Posterior cingulate gyrus (tissue), 11 donors: ENCODE measurements around the gene FASN.
"Not testable (repeated sequence)": the region's sequence is repeated elsewhere in the genome, so short reads cannot be mapped to it uniquely, and the experiment has no call there.

Experiments
- DNase-seq, 10 donors: peaks; one replicate each; pipeline versions ENCODE4 v3.0.0 to v3.0.0-alpha.2; 2020 to 2021; ENCODE audit warnings: mixed read lengths in 3 of 10
- intact Hi-C: fragments of 100-400 bp; cut with DNase I; formaldehyde crosslinking; loops from one replicate; pipeline ENCODE4 v1.15.1; 2023

Gene FASN

GRCh38 chr17:82098169-82098938 lies at the start of gene FASN:
TSS of gene FASN (minus strand) at chr17:82098236. CDS start at chr17:82096445, 1,791 bp downstream.
- DNase-seq = peak; percentile 92 to 99 (median 94)
- intact Hi-C loops = loop anchor here (5.0 kb wide), 3 partner anchors 41 to 66 kb away; partner anchors contain the start of gene RAC3

DNA sequence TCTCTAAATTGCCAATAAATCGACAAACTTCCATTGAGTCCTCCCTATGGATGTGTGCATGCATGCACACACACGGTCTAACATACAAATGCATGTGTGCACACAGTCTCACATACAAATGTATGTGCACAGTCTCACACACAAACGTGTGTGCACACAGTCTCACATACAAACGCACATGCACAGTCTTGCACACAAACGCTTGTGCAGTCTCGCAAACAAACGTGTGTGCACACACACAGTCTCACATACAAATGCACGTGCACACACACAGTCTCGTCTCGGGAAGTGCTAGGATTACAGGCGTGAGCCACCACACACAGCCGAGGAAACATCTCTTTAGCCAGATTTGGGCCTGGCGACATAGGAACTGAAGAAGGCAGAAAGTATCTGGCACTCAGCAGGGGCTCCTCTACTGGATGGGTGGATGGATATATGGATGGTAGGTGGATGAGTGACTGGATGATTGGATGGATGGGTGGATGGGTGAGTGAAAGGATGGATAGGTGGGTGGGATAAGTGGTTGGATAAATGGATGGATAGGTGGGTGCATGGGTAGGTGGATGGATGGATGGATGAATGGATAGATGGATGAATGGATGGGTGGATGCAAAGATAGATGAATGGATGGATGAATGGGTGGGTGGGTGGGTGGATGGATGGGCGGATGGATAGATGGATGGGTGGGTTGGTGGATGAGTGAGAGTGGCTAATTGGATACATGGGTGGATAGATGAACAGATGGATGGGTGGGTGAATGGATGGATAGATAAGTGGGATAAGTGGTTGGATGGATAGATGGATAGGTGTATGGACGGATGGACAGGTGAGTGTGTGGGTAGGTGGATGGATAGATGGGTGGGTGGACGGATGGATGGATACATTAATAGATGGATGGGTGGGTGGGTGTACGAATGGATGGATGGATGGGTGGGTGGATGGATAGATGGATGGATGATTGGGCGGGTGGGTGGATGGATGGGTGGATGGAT lies 48.9 kb upstream of the FASN start:
- intact Hi-C loops = no loop called here

DNA sequence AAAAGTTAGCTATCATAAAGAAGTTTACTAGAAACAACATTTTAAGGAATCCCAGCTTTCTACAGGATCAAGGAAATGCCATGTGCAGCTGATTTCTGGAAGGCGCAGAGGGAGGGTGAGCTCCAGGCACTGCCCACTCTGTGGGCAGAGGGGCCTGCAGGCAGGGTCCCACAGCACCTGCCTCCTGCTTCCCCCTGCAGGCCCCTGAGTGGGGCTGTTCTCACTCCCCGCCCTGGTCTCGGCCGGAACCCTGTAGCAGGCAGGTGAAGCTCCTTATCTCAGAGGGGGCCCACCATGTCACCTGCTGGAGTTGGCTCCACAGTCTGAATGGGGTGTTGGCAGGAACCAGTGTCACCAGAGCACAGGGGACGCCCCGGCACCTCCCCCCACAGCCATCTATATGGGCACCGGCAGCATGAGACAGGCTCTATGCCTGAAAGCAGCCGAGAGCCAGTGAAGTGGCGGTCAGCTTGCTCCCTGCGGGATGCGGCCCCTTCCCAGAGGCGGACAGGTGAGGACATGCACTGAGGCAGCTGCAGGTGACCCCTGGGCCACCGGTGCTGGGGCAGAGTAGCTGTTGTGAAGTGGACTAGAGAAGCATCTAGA lies 47.6 kb upstream of the FASN start:
- intact Hi-C loops = no loop called here

More for the DNA sequence above, 48.9 kb upstream of the FASN start:
- DNase-seq = peak in 3 of 10 donors; percentile 5 to 34 (median 14)

GRCh38 chr17:82143333-82143732 lies 45.3 kb upstream of the FASN start:
- intact Hi-C loops = no loop called here
- peak in 2 of 10 donors; percentile 9 to 33 for DNase-seq

More for the DNA sequence above, 47.6 kb upstream of the FASN start:
- DNase-seq = peak in 3 of 10 donors; percentile 23 to 76 (median 66)

DNA sequence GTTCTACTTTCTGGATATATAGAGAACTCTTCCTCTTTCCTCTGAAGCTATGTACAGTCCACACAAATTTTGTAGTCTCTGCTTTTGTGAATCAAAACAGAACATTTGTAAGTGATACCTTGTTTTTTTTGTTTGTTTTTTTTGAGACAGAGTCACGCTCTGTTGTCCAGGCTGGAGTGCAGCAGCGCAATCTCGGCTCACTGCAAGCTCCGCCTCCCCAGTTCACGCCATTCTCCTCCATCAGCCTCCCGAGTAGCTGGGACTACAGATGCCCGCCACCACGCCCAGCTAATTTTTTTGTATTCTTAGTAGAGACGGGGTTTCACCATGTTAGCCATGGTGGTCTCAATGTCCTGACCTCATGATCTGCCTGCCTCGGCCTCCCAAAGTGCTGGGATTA lies 41.9 kb upstream of the FASN start:
- intact Hi-C loops = not testable (repeated sequence)
- peak in 1 of 10 donors; percentile 35 for DNase-seq

DNA sequence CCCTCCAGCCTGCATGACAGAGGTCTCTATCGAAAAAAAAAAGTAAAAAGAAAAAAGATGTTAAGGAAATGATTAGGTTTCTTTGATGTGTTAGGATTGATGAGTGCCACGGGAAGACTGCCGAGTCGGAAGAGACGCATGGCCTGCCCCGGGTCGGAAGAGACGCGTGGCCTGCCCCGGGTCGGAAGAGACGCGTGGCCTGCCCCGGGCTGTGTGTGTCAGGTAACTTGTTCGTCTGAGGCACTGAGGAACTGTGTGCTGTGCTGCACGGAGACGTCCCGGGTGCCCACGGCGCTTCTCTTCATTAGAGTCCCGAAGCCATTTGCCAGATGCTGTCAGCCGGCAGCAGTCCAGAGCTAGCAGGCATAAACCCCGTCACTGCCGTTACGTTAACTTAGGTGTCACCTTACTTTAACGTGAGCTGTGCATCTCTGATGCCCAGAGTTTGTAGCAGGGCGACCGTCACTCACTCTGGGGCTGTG lies 40.5 kb upstream of the FASN start:
- DNase-seq = peak in 2 of 10 donors; percentile 66 to 69
- intact Hi-C loops = no loop called here

GRCh38 chr17:82134101-82134500 lies 36.1 kb upstream of the FASN start:
- intact Hi-C loops = no loop called here

DNA sequence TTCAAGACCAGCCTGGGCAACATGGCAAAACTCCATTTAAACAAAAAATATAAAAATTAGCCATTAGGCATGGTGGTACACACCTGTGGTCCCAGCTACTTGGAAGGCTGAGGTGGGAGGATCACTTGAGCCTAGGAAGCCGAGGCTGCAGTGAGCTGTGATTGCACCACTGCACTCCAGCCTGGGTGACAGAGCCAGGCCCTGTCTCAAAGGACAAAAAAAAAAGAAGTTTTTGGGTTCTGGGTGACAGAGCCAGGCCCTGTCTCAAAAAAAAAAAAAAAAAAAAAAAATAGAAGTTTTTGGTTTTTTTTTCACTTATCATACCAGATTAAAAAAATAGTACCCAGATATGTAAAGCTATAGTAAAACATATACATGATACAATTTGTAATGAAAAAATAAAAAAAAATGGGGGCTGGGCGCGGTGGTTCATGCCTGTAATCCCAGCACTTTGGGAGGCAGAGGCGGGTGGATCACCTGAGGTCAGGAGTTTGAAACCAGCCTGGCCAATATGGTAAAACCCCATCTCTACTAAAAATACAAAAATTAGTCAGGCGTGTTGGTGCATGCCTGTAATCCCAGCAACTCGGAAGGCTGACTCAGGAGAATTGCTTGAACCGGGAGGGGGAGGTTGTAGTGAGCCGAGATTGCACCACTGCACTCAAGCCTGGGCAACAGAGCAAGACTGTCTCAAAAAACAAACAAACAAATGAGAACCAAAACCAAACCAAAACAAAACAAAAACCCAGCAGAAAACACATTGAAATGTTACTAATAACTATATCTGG lies 35.3 kb upstream of the FASN start:
- intact Hi-C loops, DNase-seq: not testable (repeated sequence)

More at GRCh38 chr17:82134101-82134500, 36.1 kb upstream of the FASN start:
- DNase-seq = no peak

DNA sequence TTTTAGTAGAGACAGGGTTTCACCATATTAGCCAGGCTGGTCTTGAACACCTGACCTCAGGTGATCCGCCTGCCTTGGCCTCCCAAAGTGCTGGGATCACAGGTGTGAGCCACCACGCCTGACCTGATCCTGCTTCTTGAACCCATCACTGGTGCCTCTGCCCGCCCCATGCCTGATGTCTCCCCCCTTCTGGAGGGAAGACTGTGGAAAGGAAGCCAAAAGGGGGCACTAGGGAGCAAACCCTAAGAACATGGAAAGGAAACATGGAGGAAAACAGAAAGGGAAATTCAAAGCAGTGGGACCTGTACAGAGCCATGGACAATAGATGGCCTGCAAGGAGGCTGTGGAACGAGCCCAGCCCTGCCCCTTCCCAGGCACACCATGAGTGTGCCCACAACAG lies 31.1 kb upstream of the FASN start:
- intact Hi-C loops = no loop called here
- DNase-seq = peak in 2 of 10 donors; percentile 26 to 73

GRCh38 chr17:82128287-82128686 lies 30.3 kb upstream of the FASN start:
- intact Hi-C loops = no loop called here
- DNase-seq = peak in 2 of 10 donors; percentile 34 to 64

- intact Hi-C loops = no loop called here
- peak in 1 of 10 donors; percentile 42 for DNase-seq
Measured at GRCh38 chr17:82127704-82128103, 29.7 kb upstream of the FASN start.

DNA sequence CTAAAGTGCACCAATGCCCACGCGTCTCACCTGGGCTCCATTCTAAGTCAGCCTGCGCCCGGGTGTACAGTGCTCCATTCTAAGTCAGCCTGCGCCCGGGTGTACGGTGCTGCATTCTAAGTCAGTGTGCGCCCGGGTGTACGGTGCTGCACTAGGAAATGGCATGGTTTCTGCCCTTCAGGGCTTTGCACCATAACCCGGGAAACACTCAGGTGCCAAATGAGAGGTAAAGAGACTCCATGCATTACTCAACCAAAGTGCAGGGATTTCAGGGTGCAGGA lies 29.2 kb upstream of the FASN start:
- intact Hi-C loops = no loop called here

GRCh38 chr17:82126556-82127314 lies 28.7 kb upstream of the FASN start:
- intact Hi-C loops = no loop called here
- peak in 1 of 10 donors; percentile 70 for DNase-seq

More for the DNA sequence above, 29.2 kb upstream of the FASN start:
- no peak for DNase-seq

- peak in 1 of 10 donors; percentile 0 for DNase-seq
- intact Hi-C loops = no loop called here
Measured at GRCh38 chr17:82124101-82124500, 26.1 kb upstream of the FASN start.

GRCh38 chr17:82121660-82122629 lies 23.9 kb upstream of the FASN start:
- intact Hi-C loops = no loop called here

DNA sequence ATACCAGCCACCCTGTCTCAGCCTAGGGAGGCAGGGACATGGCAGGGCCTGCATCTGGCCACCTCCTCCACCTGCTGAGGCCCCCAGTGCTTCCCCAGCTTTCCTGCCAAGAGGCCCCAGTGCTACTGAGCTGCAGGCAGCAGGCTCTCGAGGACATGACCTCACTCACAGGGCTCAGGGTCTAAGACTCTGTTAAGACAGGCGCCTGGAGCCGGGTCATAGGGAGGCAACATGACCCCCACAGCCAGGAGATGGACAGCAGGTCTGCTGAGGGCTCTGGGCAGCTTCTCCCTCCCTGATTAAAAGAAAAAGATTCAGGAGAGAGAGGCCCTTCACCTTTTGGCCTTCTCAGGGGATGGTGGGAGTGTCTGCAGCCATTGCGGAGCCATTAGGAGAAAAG lies 23.2 kb upstream of the FASN start:
- no peak for DNase-seq
- intact Hi-C loops = no loop called here

More at GRCh38 chr17:82121660-82122629, 23.9 kb upstream of the FASN start:
- peak in 1 of 10 donors; percentile 77 for DNase-seq

- intact Hi-C loops = no loop called here
- DNase-seq = no peak
Measured at GRCh38 chr17:82120148-82120547, 22.1 kb upstream of the FASN start.
